HCEC 1CT (cell line): ENCODE data around the gene LRP1B.
A peak's percentile ranks its signal among the peaks of the same experiment; 100 is the strongest.

Source experiments
- DNase-seq: peaks from one replicate; pipeline ENCODE4 v3.0.0-alpha.2; 2017

Gene LRP1B

GRCh38 chr2:141946016-141946415, 184.8 kb downstream of the LRP1B start:
- DNase-seq, result no peak

DNA sequence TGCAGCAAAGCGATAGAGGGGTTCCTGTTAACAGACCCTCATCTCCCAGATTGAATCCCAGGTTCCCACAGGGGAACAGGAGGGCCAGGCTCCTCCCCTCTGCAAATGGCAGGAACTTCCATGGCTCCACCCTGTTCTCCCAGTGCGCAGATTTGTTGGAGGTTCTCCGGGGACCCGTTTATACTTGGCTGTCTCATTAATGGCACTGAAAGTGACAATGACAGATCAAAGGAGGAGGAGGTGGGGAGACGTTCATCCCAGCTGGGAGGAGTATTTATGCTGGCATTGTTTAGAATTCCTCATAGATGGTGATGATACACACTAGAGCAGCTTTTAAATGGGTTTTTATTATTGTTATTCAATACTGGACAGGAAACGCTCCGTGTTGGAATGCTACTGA, 186.9 kb downstream of the LRP1B start:
- DNase-seq, result no peak

DNA sequence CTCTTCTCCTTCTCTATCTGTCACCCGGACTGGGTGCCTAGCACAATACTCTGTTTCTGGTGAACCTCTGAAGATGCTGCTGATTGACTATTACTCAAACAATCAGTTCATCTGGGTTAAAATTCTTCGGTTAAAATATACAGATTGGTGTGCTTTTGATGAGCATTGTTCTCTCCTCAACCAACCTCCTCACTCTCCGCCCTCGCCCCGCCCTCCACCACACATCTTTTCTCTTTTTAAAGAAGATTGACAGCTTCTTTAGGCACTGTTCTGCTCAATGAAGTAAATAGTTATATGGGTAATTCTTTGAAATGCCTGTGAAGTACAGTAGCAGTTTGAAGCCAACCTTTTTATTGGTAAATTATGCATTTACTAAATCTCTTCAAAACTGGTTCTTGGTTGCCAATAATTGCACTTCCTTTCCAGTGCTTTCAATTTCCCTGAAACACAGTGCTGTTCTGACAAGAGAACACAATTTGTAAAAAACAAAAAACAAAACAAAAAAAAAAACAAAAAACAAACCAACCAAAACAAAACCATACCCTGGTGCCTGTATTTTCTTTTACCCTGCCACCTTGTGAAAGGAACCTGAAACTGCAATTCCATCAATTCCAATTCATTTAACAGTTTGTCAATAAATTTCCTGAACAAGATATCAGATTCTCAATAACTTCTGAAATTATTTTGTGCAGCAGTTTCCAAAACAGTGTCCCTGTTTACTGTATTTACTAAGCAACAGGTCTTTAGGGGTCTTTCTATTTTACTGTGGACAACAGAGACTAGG, 188.6 kb downstream of the LRP1B start:
- DNase-seq, result no peak

GRCh38 chr2:141941210-141941714, 189.6 kb downstream of the LRP1B start:
- DNase-seq, result no peak

- DNase-seq, result no peak
Measured at GRCh38 chr2:141940709-141941108, 190.1 kb downstream of the LRP1B start.

GRCh38 chr2:141933226-141933625, 197.6 kb downstream of the LRP1B start:
- DNase-seq, result peak; percentile 47

- peak; percentile 35 for DNase-seq
Measured at GRCh38 chr2:141932261-141932660, 198.6 kb downstream of the LRP1B start.

GRCh38 chr2:141931797-141932196, 199.0 kb downstream of the LRP1B start:
- no peak for DNase-seq

GRCh38 chr2:141930803-141931202, 200.0 kb downstream of the LRP1B start:
- no peak for DNase-seq

GRCh38 chr2:141929331-141930252, 201.2 kb downstream of the LRP1B start:
- DNase-seq, result peak; percentile 57

- DNase-seq, result no peak
Measured at GRCh38 chr2:141928476-141928875, 202.3 kb downstream of the LRP1B start.

DNA sequence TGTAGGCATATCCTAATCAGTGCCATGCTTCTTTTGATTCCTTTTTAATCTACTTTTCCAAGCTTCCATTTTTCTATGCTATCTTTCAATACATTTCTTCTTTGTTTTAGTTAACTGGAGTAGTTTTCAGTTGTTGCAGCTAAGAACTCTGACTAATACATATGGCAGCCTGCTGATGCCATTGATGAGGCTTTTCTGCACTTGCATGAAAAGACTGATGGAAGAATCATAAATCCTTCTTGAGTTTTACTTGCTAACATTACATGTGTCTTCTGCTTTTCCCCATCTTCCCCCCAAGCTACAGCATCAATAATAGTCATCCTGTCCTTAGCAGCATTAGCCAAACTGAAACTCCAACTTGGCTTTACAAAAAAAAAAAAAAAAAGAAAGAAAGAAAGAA, 203.3 kb downstream of the LRP1B start:
- peak; percentile 68 for DNase-seq

DNA sequence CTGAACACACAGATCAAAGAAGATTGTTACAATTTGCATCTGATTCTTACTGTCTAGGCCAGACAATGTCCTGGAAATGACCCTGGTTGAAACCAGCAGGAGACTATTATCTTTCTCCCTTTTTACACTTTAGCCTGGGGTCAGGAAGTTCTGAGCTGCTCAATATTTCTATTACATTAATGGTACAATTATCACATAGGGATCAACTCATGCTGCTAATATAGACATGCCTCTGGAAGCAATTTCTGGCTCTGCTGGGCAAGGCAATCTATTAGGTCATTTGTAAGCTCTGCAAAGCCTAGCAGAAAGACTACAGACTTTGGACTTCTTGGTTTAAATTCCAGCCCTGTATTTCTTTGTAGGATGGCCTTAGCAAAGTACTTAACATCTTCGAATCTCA, 205.3 kb downstream of the LRP1B start:
- DNase-seq, result no peak

GRCh38 chr2:141923657-141924056, 207.2 kb downstream of the LRP1B start:
- peak; percentile 96 for DNase-seq

GRCh38 chr2:141911485-141912066, 219.2 kb downstream of the LRP1B start:
- peak; percentile 36 for DNase-seq

GRCh38 chr2:141906678-141907077, 224.1 kb downstream of the LRP1B start:
- DNase-seq, result no peak

DNA sequence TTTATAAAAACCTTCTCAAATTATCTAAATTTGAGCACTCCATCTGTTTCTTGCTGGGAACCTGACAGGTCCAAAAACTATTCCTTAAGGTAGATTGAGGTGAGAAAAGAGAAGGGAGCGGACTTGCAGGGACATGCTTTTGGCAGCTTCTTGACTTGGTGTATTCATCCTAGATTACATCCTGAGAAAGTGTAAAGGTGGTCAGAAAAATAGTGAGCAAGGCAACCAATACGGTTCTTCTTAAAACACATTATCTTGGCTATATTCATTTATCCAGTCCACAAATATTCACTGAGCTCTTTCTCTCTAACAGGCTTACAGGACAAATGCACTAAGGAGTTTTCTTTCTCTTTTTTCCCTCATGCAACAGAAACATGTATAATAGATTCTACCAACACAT, 230.0 kb downstream of the LRP1B start:
- DNase-seq, result no peak

DNA sequence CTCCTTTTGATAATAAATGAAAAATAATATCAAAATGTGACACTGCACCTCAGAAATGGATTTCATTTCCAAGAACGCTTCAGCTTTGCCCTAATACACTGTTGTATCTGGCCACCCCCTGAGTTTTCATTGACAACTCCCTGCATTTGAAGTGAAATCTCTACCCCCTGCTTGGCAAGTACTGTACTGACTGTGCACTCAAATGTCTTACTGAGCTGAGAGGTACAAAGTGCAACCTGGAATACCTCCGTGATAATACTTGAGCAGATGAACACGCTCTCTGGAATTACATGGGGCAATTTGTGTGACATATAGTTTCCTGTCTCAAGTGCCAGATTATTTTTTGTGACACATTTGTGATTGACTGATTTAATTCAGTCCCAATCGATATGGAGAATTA, 231.1 kb downstream of the LRP1B start:
- DNase-seq, result no peak

DNA sequence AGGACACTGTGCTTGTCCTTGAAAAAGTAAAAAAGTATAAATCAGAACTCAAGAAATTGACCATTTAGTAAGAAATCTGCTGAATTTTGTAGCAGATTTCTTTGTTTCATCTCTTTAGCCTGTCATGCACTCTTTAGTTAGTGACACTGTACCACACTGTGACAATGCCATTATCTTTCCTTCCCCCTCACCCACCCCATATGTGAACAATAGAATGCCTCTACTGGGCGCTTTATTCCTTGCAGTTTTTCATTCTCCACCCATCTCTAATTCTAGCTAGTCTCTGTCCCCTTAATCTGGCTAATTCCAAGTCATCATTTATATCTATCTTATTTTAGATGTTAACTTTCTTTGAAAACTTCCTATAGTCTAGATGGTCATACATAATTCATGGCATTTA, 241.0 kb downstream of the LRP1B start:
- DNase-seq, result no peak

- no peak for DNase-seq
Measured at GRCh38 chr2:141888987-141889555, 241.7 kb downstream of the LRP1B start.

GRCh38 chr2:141887363-141887762, 243.5 kb downstream of the LRP1B start:
- no peak for DNase-seq

- no peak for DNase-seq
Measured at GRCh38 chr2:141878016-141878415, 252.8 kb downstream of the LRP1B start.
